ENCODE results near the gene DESI1.
A peak's percentile ranks its signal among the peaks of the same experiment; 100 is the strongest.
"Not testable (repeated sequence)": the region's sequence is repeated elsewhere in the genome, so short reads cannot be mapped to it uniquely, and the experiment has no call there.

Gene DESI1

GRCh38 chr22:41620589-41621098 is at the start of gene DESI1:
DESI1 (minus strand) TSS chr22:41621043; CDS start chr22:41620839, 204 bp downstream.
- DNase-seq (ENCODE audit: low read depth) = no peak
- TF ChIP-seq CTCF (IDR thresholded peaks at IDR 0.05; ENCODE audit: control insufficient read depth, extremely low read depth, insufficient read depth) = no peak
- H3K4me3 ChIP-seq (ENCODE audit: low read depth, low read length) = peak within 1 kb of the TSS; percentile 71

- TF ChIP-seq CTCF (IDR thresholded peaks at IDR 0.05; ENCODE audit: control insufficient read depth, extremely low read depth, insufficient read depth) = no peak
- H3K4me3 ChIP-seq (ENCODE audit: low read depth, low read length) = no peak overlapping the region
- DNase-seq (ENCODE audit: low read depth) = no peak
Observed at GRCh38 chr22:41668971-41669911, 48.4 kb upstream of the DESI1 start.

- no peak for DNase-seq (ENCODE audit: low read depth)
- TF ChIP-seq CTCF (IDR thresholded peaks at IDR 0.05; ENCODE audit: control insufficient read depth, extremely low read depth, insufficient read depth) = no peak
- H3K4me3 ChIP-seq (ENCODE audit: low read depth, low read length) = no peak overlapping the region
Observed at GRCh38 chr22:41664951-41665350, 44.1 kb upstream of the DESI1 start.

GRCh38 chr22:41664490-41664889 is 43.6 kb upstream of the DESI1 start:
- no peak for TF ChIP-seq CTCF (IDR thresholded peaks at IDR 0.05; ENCODE audit: control insufficient read depth, extremely low read depth, insufficient read depth)
- DNase-seq (ENCODE audit: low read depth) = no peak
- no peak overlapping the region for H3K4me3 ChIP-seq (ENCODE audit: low read depth, low read length)

- not testable (repeated sequence) for H3K4me3 ChIP-seq (ENCODE audit: low read depth, low read length); DNase-seq (ENCODE audit: low read depth)
Observed at GRCh38 chr22:41663594-41663993, 42.8 kb upstream of the DESI1 start.

- DNase-seq (ENCODE audit: low read depth) = no peak
- no peak overlapping the region for H3K4me3 ChIP-seq (ENCODE audit: low read depth, low read length)
- no peak for TF ChIP-seq CTCF (IDR thresholded peaks at IDR 0.05; ENCODE audit: control insufficient read depth, extremely low read depth, insufficient read depth)
Observed at GRCh38 chr22:41661713-41662112, 40.9 kb upstream of the DESI1 start.

- no peak for DNase-seq (ENCODE audit: low read depth)
- H3K4me3 ChIP-seq (ENCODE audit: low read depth, low read length) = no peak overlapping the region
- no peak for TF ChIP-seq CTCF (IDR thresholded peaks at IDR 0.05; ENCODE audit: control insufficient read depth, extremely low read depth, insufficient read depth)
Observed at GRCh38 chr22:41661088-41661487, 40.2 kb upstream of the DESI1 start.

Data from LNCaP clone FGC (cell line).